GM19468 (cell line): ENCODE results near the gene LRP5.

Source experiments
- ATAC-seq: cut with Tn5 transposase; IDR thresholded peaks from one replicate; pipeline ENCODE4 v1.9.1; 2021; ENCODE audit warnings: mild to moderate bottlenecking, moderate library complexity, moderate number of reproducible peaks; ENCODE audit not compliant: unreplicated experiment; ENCODE audit errors: extremely low read depth

LRP5 gene

GRCh38 chr11:68326334-68327215, 14.2 kb downstream of the LRP5 start:
- no peak for ATAC-seq

- no peak for ATAC-seq
These were observed 15.4 kb downstream of the LRP5 start for GRCh38 chr11:68327586-68328370.

GRCh38 chr11:68328374-68329091, 16.1 kb downstream of the LRP5 start:
- no peak for ATAC-seq

GRCh38 chr11:68329536-68329935, 17.1 kb downstream of the LRP5 start:
- ATAC-seq = no peak

DNA sequence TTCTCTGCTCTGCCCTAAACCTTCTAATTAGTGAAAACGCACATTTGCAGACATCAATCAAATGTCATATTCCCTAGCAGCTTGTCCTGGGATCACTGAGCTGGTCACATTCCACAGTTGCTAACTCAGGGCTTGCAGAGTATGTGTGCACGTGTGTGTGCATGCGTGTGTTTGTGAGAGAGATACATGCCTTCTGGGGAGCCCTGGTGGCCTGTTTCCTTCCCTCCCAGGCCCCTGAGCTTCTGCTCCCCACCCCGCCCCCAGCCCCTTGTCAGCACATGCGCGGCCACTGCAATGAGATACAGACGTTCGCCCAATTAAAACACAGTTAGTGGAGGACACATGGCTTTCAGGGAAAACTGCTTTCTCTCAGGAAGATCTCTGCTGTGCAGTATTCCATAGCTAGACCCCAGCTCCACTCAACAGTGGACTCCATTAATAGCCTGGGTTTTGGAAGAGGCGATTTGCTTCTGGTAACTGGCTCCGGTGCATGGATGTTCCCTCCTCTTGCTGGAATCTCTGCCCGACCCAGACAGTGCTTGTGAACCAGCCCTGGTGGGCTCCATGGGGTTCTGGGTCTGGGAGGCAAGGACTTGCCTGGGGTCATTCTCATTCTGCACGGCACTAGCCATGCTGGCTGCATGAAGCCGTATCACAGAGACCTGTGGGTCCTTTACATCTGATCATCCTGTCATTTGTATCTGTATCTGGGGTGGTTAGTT, 17.7 kb downstream of the LRP5 start:
- no peak for ATAC-seq

DNA sequence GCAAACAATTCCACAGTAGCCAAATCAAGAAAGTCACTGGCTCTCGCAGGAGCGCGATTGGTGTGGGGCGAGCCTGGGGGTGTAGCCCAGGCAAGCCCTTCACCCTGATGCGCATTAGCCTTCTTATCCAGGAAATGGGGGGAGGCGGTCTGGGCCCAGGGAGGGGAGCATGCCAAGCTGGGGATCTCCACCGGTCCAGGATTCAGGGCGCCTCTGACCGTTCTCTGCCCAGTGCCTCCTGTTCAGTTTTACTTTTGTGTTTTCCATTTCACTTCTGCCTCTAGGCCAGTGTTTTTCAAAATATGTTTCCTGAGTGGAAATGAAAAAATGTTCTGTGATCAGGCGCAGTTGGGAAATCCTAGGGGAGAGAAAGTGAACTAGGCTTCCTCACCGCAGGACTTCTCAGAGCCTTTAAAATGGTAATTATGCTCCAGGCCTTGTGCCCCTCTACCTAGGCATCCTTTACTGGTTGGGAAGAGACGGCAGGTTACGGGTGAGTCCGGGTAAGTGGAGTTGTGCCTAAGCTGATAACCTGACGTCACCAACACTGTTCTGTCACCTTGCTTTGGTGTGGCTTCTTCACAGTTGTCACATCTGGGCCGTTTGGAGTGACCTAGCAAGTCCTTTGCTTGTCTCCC, 18.4 kb downstream of the LRP5 start:
- ATAC-seq = no peak

DNA sequence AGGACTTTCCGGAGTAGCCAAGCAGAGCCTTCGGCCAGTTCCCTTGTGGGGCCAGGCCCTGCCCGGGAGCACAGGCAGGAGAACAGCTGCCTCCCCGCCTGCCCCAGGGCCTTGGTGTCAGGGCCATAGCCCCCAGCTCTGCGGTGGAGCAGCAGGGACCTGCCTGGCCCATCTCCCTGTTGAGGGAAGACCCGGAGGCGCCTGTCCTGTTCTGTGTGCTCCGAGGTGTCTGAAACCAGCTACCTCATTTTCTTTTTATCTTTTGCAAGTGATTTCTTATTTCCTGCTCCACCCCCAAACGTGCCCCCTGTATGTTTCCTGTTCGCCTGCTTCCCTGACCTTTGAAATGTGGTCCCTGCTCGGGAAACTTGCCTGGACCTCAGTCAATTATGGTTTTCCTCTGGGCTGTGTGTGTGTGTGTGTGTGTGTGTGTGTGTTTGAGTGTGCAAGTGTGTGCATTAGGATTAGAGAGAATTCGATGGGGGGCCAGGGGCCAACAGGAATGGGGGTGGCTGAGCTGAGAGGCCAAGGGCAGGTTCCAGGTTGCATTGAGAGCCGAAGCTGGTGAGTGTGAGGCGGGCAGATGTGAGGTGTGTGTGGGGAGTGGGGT, 19.1 kb downstream of the LRP5 start:
- ATAC-seq = no peak

GRCh38 chr11:68332186-68332585, 19.8 kb downstream of the LRP5 start:
- ATAC-seq = no peak

DNA sequence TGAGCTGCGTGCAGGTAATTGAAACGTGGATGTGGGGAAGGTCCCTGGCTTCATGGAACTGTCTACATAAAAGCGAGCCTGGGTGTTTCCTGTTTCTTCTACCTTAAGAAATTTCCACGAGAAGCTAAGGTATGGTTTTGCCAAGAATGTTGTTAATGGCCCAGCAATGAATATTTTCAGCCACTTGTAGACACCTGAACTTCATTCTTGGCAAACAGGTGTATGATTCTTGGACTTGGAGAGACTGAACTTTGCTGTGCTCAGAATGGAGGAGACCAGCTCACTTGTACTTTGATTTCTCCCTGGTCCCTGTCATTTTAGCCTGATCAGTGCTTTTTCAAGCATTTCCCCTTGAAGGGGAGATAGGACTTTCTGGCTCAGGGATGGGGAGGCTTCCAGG, 20.8 kb downstream of the LRP5 start:
- no peak for ATAC-seq

GRCh38 chr11:68334923-68335322, 22.5 kb downstream of the LRP5 start:
- no peak for ATAC-seq

DNA sequence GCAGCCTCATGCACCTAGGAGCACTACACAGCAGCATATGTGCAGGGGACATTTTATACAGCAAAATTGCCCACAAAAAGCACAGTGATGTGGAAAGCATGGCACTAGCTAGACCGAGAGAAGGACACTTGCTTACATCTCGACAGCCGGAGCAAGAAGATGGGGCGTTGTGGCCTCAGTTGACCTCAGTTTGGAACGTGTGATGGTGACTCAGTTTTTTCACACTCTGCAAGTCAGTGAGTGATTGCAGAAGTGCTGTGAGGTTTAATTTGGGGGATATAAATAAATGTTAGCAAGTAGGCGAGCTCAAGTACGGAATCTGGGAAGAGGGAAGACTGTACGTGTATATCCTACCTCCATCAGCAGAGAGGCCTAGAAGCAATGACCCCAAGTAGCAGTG, 23.3 kb downstream of the LRP5 start:
- ATAC-seq = no peak

- ATAC-seq = no peak
These were observed 24.3 kb downstream of the LRP5 start for GRCh38 chr11:68336716-68337115.

DNA sequence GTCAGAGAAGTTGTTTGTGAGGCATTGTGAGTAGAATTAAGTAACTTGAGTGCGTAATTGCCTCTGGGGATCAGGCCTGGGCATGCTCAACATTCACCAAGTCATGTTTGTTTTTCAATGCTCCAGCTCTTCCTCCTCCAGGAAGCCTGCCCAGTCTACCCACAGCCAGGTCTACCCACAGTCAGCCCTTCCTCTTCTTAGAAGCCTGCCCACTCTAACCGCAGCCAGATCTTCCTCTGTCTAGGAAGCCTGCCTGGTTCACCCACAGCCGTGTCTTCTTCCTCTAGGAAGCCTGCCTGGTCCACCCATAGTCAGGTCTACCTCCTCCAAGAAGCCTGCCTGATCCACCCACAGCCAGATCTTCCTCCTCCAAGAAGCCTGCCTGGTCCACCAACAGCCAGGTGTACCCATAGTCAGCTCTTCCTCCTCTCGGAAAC, 25.0 kb downstream of the LRP5 start:
- ATAC-seq = no peak

- no peak for ATAC-seq
These were observed 25.8 kb downstream of the LRP5 start for GRCh38 chr11:68338051-68338780.

- ATAC-seq = no peak
These were observed 27.8 kb downstream of the LRP5 start for GRCh38 chr11:68340003-68340767.

GRCh38 chr11:68340784-68341556, 28.6 kb downstream of the LRP5 start:
- no peak for ATAC-seq
